GM21423 (cell line): ENCODE measurements around the gene TERT.
"Not testable (repeated sequence)": the region's sequence is repeated elsewhere in the genome, so short reads cannot be mapped to it uniquely, and the experiment has no call there.

ENCODE experiments used
- ATAC-seq: cut with Tn5 transposase; IDR thresholded peaks from one replicate; pipeline ENCODE4 v1.9.1; 2021; ENCODE audit warnings: mild to moderate bottlenecking, moderate library complexity; ENCODE audit not compliant: unreplicated experiment

The TERT gene

GRCh38 chr5:1331861-1332405 is 37.1 kb upstream of the TERT start:
- ATAC-seq = no peak

DNA sequence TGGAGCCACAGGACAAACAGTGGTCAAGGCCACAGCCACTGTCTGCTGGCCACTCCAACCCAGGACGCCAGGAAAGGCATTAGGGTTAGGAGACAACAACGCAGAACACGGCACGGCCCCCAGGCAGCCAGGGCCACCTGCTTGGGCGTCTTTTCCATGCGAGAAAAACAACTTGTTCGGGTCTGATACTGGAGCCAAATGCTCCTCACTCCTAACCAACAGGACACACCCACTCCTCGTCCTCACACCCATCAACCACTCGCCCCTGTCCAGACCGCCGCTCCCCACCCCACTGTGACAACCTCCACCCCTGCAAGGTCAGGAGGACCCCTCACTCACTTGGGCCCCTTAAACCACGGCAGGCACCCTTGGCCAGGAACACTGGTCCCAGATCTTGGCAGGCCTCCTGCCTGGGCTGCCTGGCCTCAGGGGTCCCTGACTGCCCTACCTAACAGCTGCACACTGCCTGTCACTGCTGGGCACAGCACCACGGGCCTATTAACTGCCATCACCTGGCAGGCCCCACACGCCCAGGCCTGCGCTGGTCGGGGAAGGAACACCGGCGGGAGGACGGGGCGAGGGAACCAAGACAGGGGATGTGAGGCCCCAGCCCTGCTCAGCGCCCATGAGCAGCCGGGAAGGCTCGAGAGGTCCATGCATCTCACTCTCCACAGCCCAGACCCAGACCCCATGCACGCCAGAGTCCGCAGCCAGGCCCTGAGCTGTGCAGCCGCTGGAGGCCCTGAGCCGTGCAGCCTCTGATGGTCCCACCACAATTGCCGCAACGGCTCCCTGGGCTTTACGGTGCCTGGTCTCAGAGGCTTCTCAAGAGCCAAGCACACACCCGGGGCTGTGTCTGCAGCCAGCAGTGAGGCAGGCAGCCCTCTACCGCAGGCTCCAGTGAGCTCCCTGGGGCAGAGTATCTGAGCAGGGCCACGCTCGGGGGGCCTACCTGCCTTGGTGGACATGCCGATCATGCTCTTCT is 36.3 kb upstream of the TERT start:
- no peak for ATAC-seq

DNA sequence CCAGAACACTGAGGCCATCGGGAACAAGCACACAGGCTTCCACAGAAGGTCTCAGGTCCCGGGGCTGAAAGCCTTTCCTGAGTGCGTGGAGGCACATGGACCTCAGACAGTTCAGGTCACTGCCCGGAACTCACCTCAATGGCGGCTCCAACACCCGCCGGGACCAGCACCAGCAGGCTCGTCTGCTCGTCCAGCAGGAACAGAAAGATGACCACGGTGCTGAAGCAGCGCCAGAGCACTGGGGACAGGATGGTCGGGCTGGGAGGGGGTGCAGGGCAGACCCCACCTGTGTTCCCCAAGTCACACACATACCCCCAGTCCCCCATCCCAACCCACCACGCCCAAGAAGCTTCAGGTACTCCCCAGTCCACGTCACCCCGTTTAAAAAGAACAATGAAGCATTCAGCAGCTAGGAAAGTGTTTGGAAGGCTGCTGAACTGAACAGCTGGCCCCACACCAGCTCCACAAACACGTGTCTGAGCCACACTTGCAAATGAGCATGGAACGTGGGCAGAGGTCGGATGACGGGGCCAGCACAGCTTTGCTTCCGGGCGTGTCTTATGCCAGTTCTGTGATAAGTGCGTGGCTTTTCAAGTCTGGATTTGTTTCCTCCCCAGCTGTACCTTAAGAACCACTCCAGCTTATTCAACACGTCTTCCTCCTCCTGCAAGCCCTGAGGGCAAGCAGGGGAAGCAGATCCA is 35.4 kb upstream of the TERT start:
- ATAC-seq = no peak

DNA sequence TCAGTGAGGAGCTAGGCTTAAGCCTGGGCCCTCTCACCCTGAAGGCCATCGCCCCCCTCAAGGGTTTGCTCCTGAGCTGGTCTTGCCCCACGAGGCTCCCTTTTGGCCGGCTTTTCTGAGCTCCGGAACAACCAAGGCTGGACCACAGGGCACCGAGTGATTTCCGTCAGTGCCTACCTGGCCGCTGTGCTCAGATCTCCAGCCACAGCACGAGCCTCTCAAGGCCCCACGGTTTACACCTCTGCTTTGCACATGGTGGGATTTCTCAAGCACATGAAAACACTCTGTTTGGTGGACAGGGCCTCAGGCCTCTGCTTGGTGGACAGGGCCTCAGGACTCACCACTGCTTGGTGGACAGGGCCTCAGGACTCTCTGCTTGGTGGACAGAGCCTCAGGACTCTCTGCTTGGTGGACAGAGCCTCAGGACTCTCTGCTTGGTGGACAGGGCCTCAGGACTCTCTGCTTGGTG is 34.3 kb upstream of the TERT start:
- ATAC-seq = no peak

GRCh38 chr5:1328237-1329110 is 33.6 kb upstream of the TERT start:
- ATAC-seq = not testable (repeated sequence)

- not testable (repeated sequence) for ATAC-seq
Observed at GRCh38 chr5:1326901-1327756, 32.3 kb upstream of the TERT start.

DNA sequence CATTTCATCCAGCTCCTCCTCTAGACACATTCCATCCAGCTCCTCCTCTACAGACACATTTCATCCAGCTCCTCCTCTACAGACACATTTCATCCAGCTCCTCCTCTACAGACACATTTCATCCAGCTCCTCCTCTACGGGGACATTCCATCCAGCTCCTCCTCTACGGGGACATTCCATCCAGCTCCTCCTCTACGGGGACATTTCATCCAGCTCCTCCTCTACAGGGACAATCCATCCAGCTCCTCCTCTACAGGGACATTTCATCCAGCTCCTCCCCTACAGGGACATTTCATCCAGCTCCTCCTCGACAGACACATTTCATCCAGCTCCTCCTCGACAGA is 31.6 kb upstream of the TERT start:
- ATAC-seq = not testable (repeated sequence)

DNA sequence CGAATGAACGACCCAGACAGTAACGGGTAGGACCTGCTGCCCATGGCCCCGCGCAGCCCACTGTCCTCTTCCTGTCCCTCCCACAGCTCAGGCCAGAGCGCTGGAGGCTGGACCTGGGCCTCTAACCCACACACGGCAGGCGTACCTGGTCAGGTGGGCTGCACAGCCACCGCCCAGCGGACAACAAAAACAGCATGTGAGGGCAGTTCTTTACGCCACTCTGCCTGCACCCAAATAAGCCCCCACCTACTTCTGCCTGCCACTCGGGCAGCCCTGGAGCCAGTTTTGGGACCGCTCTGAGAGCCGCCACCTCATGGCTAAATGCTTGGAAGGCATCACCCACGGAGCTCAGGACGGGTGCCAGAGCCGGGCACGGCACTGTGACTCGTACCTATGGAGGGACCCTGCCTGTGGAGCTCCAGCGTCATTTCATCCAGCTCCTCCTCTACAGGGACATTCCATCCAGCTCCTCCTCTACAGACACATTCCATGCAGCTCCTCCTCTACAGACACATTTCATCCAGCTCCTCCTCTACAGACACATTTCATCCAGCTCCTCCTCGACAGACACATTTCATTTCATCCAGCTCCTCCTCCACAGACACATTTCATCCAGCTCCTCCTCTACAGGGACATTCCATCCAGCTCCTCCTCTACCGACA is 31.1 kb upstream of the TERT start:
- no peak for ATAC-seq

- no peak for ATAC-seq
Observed at GRCh38 chr5:1325191-1325741, 30.4 kb upstream of the TERT start.

- ATAC-seq = no peak
Observed at GRCh38 chr5:1324719-1325190, 29.9 kb upstream of the TERT start.

- ATAC-seq = no peak
Observed at GRCh38 chr5:1324301-1324700, 29.4 kb upstream of the TERT start.

GRCh38 chr5:1323803-1324173 is 28.9 kb upstream of the TERT start:
- ATAC-seq = no peak

GRCh38 chr5:1322955-1323802 is 28.3 kb upstream of the TERT start:
- no peak for ATAC-seq

DNA sequence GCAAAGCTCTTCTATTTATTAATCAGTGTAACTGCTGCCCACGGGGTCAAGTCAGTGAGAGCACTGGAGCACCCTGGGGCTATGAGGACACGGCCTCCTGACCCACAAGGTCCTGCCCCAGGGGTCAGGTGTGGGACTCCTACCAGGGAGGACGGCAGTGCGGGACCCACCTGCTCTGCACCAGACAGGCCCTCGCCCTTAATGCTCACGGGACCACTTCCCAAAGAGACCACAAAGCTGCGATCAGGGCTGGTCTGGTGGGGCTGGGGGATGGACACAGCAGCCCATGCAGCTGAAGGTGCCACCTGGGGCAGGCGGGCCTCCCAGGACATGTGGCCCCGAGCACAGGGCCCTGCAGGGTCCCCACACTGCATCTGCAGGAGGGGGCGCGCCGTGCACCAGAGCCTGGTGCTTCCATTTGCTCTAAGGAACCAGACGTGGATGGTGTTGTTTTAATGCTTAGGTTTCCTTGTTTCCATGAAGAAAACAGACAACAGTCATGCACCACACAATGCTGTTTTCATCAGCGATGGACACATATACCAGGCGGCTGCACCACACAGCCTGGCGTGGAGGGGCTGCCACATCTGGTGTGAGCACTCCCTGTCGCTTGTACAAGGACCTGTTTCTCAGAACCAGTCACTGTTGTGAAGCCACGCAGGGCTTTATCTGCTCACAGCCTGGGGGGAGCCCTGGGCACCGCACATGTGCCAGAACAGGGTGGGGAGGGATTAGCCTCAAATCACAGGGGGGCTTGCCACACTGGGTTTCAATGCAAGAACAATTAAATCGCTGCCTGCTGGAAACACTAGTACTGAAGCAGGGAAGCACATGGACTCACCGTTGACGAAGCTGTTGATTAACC is 27.4 kb upstream of the TERT start:
- ATAC-seq = no peak

DNA sequence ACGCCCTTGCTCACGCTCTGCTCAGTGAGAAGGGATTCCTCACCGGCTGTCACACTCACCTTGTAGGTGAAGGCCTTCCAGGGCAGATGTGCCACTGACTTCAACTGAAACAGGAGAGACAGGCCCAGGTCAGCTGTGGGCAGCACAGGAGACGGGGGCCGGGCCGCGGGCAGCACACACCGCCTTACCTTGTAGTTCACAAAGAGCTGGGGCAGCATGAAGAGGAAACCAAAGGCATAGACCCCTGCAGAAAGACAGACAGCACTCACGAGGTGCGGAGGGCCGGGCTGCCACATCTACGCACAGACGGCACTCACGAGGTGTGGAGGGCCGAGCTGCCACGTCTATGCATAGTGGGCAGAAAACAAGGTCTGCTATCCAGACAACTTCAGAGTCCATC is 26.7 kb upstream of the TERT start:
- no peak for ATAC-seq

- ATAC-seq = no peak
Observed at GRCh38 chr5:1320436-1321344, 25.8 kb upstream of the TERT start.
